Activated T-helper 2 cell treated with anti-CD3 and anti-CD28 coated beads, Interferon-gamma antibody, Interleukin-2, Interleukin-4, amounts not matched to agents 10 μg/mL and 5 μg/mL and 100 μg/mL, durations not matched to agents 14 hours and 24 hours and 36 hours (primary cell): ENCODE measurements around the gene EIF2S3. TPM values are rescaled to one million over a fixed set of nuclear protein-coding genes. Genes with fewer than 3 reads are reported as not detected.

Source experiments
- DNase-seq: peaks from one replicate; pipeline ENCODE4 v3.0.0; 2021; ENCODE audit warnings: low spot score
- H3K27ac Mint-ChIP-seq: one replicate; pipeline ENCODE4 v1.8.0; 2021; ENCODE audit warnings: mixed read lengths
- H3K27me3 Mint-ChIP-seq: one replicate; pipeline ENCODE4 v1.8.0; 2021; ENCODE audit warnings: low read depth, mixed read lengths
- H3K36me3 Mint-ChIP-seq: one replicate; pipeline ENCODE4 v1.8.0; 2021; ENCODE audit warnings: low read depth, mixed read lengths
- H3K4me1 Mint-ChIP-seq: one replicate; pipeline ENCODE4 v1.8.0; 2021; ENCODE audit warnings: low read depth, mixed read lengths
- H3K4me3 Mint-ChIP-seq: one replicate; pipeline ENCODE4 v1.8.0; 2021; ENCODE audit warnings: low read depth, mild to moderate bottlenecking, moderate library complexity, mixed read lengths
- H3K9me3 Mint-ChIP-seq: one replicate; pipeline ENCODE4 v1.8.0; 2021; ENCODE audit warnings: mixed read lengths
- intact Hi-C: fragments of 100-400 bp; cut with micrococcal nuclease; formaldehyde crosslinking; loops from one replicate; pipeline ENCODE4 v1.15.1; 2023
- total RNA-seq: library from RNA; stranded (reverse); gene quantifications from 2 replicates; pipeline ENCODE4 v1.2.3, GENCODE V29; 2022

Gene EIF2S3
- total RNA-seq, 1 donor from 2014 or later = 189 TPM

DNA sequence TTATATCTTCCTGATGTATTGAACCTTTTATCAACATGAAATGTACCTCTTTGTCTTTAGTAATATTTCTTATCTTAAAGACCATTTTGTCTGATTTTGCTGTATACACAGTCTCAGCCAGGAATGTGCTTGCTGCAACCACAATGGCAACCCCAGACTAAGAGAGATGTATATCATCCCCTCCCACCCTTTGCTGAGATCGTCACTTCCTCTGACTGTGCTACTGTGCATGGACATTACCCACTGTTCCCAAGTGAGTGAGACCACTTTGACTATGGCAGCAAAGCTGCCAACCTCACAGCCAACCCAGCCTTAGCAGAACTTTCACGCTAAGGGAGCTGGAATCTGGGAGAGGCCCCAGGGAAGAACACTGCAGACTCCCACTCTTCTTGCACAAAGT is 46.0 kb downstream of the EIF2S3 start:
- H3K27ac Mint-ChIP-seq = peak overlapping the region; percentile 78
- no peaks in the 10 kb centered on the region for H3K27me3 Mint-ChIP-seq
- no peak overlapping the region for H3K4me3 Mint-ChIP-seq
- no peaks in the 10 kb centered on the region for H3K36me3 Mint-ChIP-seq
- peaks cover 21% of the 10 kb centered on the region for H3K4me1 Mint-ChIP-seq
- intact Hi-C loops = loop anchor here (2.0 to 5.0 kb wide), 2 partner anchors 20 to 47 kb away; partner anchors contain the start of gene ZFX
- DNase-seq = no peak
- no peaks in the 10 kb centered on the region for H3K9me3 Mint-ChIP-seq

DNA sequence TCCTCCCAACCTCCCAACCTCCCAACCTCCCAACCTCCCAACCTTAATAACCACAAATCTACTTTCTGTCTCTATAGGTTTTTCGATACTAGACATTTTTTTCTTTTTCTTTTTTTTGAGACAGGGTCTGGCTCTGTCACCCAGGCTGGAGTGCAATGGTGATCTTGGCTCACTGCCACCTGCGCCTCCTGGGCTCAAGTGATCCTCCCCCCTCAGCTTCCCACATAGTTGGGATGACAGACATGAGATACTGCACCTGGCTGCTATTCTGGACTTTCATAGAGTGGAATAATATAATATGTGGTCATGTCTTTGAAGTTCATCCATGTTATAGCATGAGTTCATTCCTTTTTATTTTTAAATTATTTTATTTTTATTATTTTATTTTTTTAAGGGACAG is 55.3 kb downstream of the EIF2S3 start:
- intact Hi-C loops = no loop called here
- Mint-ChIP-seq H3K27me3 (no peaks in the 10 kb centered on the region), H3K9me3 (no peaks in the 10 kb centered on the region), H3K27ac (no peak overlapping the region), H3K4me1 (no peaks in the 10 kb centered on the region), H3K4me3 (no peak overlapping the region), H3K36me3 (no peaks in the 10 kb centered on the region)
- DNase-seq = no peak

DNA sequence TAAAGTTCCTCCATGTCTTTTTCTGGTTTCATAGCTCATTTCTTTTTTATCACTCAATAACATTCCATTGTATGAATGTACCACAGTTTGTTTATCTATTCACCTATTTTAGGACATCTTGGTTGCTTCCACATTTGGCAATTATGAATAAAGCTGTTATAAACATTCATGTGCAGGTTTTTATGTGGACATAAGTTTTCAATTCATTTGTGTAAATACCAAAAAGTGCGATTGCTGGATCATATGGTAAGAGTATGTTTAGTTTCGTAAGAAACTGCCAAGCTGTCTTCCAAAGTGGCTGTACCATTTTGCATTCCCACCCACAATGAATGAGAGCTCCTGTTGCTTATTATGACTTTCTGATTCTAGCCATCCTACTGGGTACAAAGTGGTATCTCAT is 58.4 kb downstream of the EIF2S3 start:
- intact Hi-C loops = no loop called here
- H3K27me3 Mint-ChIP-seq = no peaks in the 10 kb centered on the region
- DNase-seq = no peak
- H3K27ac Mint-ChIP-seq = no peak overlapping the region
- H3K4me1 Mint-ChIP-seq = no peaks in the 10 kb centered on the region
- no peaks in the 10 kb centered on the region for H3K9me3 Mint-ChIP-seq
- H3K4me3 Mint-ChIP-seq = no peak overlapping the region
- no peaks in the 10 kb centered on the region for H3K36me3 Mint-ChIP-seq

DNA sequence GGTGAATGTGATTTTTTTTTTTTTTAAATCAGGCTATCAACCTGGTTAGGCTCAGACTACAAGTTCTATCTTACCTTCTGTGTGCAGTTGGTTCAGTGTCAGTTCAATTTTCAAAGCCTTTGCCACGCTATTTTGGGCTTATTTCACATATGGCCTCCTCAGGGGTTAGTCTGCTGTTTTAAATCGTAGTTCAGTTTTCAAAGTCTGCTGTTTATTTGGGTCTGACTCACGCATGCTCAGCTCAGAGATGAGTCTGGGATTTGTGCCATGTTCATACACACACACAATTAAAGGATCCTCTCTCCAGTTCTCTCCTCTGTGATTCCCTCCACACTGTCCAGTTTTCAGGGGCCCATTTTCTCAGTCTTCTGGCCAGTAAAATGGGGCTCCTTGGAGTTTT is 62.5 kb downstream of the EIF2S3 start:
- no peak overlapping the region for H3K27ac Mint-ChIP-seq
- H3K4me3 Mint-ChIP-seq = no peak overlapping the region
- no peaks in the 10 kb centered on the region for H3K9me3 Mint-ChIP-seq
- no peaks in the 10 kb centered on the region for H3K36me3 Mint-ChIP-seq
- H3K27me3 Mint-ChIP-seq = no peaks in the 10 kb centered on the region
- no peak for DNase-seq
- H3K4me1 Mint-ChIP-seq = no peaks in the 10 kb centered on the region
- intact Hi-C loops = no loop called here

DNA sequence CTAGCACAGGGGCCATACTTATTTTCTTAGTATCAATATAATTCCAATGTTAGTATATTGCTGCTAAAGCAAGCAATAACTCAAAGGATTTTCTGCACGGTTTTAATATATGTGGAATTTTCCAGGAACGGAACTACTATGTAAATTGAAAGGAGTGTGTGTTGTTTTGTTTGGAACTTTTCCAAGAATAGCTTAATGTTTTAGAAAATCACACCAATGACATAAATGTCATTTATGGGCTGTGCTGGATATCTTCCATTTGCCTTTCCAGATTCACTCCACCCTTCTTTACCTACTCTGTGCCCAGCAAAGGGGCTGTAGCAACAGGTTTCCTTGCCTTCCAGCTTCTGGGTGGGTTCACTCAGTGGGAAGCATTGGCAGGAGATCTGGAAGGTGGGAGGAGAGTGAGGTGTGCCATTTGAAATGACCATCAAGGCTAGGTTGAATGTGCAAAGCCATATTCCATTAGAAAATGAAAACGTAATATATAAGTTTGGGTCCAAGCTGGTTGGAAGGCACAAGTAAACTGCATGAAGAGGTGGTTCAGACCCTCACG is 69.6 kb downstream of the EIF2S3 start:
- no peaks in the 10 kb centered on the region for H3K27me3 Mint-ChIP-seq
- H3K36me3 Mint-ChIP-seq = no peaks in the 10 kb centered on the region
- no peak for DNase-seq
- no peaks in the 10 kb centered on the region for H3K4me1 Mint-ChIP-seq
- intact Hi-C loops = no loop called here
- H3K4me3 Mint-ChIP-seq = no peak overlapping the region
- no peaks in the 10 kb centered on the region for H3K9me3 Mint-ChIP-seq
- no peak overlapping the region for H3K27ac Mint-ChIP-seq

DNA sequence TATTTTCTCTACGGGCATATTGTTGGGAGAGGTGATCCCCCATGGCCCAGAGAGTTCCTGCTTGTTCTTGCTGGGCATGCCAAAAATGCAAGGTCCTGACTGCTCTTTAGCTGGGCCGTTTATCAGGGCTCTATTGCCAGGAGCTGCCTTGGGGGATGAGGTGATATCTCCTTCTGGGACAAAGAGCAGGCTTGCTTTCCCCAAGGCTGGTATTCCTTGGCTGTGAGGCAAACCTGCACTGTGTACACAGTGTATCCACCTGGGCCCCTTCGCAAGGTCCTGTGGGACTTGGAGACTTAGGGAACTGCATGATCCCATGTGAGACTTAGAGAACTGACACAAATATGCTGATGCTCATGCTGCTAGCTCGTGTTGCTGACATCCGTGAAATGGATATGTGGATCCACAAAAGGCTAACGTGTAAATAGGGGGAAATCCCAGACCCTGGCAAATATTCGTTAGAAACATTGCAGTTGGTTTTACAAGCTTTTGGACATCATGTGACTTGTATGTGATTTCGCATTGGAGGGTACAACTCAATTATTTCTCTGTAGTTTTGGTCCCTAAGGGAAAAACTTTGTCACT is 70.4 kb downstream of the EIF2S3 start:
- Mint-ChIP-seq H3K4me3 (no peak overlapping the region), H3K4me1 (no peaks in the 10 kb centered on the region), H3K36me3 (no peaks in the 10 kb centered on the region), H3K27ac (no peak overlapping the region), H3K9me3 (no peaks in the 10 kb centered on the region), H3K27me3 (no peaks in the 10 kb centered on the region)
- DNase-seq = no peak
- intact Hi-C loops = no loop called here

Other genes starting within 250 kb of the EIF2S3 start
- gene APOO, start 147.0 kb upstream of the EIF2S3 start, total RNA-seq = 21.9 and 22.4 TPM in 2 replicates
- 0.21 TPM in 1 of 2 replicates, not detected in the other for gene CXorf58, start 146.9 kb upstream of the EIF2S3 start, total RNA-seq
- 10.3 and 11.3 TPM in 2 replicates for gene KLHL15, start 27.8 kb upstream of the EIF2S3 start, total RNA-seq
- 34.1 and 37.0 TPM in 2 replicates for gene ZFX, start 94.8 kb downstream of the EIF2S3 start, total RNA-seq